Fibroblast of lung (primary cell): ENCODE measurements around the gene NUP133.

Source experiments
- CTCF ChIP-seq, 2 donors: IDR thresholded peaks in 1 of 2; conservative IDR thresholded peaks in 1 of 2; 1 replicate in 1 of 2; 2 replicates in 1 of 2; pipeline ENCODE4 v1.5.1; 2011 to 2012; ENCODE audit warnings: low read length in 2 of 2, control low read depth in 1 of 2, inconsistent platforms in 1 of 2, low read depth in 1 of 2, mild to moderate bottlenecking in 1 of 2
- EZH2 ChIP-seq: IDR thresholded peaks from 2 replicates; pipeline ENCODE4 v1.5.1; 2012; ENCODE audit warnings: low read length, control low read depth, mild to moderate bottlenecking; ENCODE audit errors: missing control alignments

GRCh38 chr1:229478852-229479251 lies 29.3 kb downstream of the NUP133 start:
- no peak for TF ChIP-seq CTCF (conservative IDR thresholded peaks at IDR 0.05 in 1 of 2, IDR thresholded peaks at IDR 0.05 in 1 of 2; ENCODE audit: low read depth in 1 of 2, low read length in 2 of 2)
- TF ChIP-seq EZH2 = no peak
